G401.6 (cell line): ENCODE data around the gene PLD3.
"Not testable (repeated sequence)": the region's sequence is repeated elsewhere in the genome, so short reads cannot be mapped to it uniquely, and the experiment has no call there.

ENCODE experiments used
- FAIRE-seq: peaks from 2 replicates; lab custom pipeline; 2012; peaks lifted over from hg19 to GRCh38; lab: Jason Lieb, UNC

Gene PLD3

DNA sequence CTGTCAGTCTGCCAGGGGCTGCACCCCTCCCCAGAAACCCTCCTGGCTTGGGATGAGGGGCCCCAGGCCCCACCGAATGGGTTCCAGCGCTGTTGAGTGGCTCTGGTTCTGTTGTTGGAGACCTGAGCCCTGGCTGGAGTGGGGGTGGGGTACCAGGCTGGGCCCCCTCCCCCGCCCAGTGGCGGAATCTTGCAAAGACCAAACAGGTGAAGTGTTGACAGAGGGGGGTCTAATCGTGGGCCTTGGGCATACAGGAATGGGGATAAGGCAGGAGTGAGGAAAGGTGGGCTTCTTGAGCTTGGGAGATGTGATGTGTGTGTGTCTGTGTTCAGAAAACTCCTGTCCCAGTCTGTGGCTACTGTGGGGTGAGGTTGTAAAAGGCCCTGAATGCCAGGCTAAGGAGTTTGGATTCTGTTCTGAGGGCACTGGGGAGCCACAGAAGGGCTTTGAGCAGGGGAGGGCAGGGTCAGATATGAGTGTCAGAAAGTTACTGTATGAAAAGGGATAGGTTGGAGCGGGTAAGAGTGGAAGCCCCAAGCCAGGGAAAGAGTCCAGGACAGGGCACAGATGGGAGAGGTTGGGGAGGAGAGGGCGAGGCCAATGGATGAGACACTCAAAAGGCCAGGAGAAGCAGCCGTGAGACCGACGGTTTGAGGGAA is 41.7 kb downstream of the PLD3 start, which contains the start of gene HIPK4:
HIPK4 (minus strand) TSS at position 98 of the 659 bp plus-strand sequence. CDS start 279 bp downstream, outside the sequence.
- FAIRE-seq = no peak

DNA sequence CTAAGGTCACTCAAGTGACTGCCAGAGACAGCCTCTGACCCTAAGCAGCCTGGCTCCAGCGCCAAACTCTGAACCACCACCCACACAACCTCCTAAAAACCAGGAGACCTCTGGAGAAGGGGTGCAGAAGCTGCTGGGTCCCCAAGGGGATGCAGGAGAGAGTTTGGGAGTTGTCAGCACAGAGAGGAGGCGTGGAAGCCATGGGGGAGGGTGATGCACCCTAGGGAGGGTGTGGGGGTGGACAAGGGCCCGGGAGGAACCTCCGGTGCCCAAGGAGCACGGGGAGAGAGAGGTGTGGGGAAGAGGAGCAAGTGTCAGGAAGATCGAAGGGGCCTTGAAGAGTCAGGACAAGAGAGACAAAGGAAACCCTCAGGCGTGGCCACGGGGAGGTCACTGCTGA is 43.6 kb downstream of the PLD3 start:
- FAIRE-seq = no peak

DNA sequence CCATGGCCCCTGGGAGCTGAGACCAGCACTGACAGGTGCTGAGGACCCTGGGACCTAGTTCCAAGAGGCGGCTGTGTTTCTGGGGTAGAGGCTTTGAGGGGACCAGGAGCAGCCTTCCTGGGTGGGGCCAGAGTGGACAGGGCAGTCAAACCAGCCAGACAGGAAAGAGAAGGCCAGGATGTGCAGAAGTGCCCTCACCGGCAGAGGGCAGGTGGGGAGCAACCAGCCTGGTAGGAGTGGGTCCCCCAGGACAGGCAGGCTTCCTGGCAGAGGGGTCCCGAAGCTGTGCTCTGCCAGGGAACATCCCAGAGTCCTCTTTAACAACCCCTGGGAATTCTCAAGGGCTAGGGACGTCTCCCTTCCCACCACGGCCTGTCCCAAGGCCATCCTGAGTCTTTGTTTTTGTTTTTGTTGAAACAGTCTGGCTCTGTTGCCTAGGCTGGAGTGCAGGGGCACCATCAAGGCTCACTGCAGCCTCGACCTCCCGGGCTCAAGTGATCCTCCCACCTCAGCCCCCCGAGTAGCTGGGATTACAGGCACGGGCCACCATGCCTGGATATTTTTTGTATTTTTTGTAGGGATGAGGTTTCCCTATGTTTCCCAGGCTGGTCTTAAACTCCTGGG is 44.5 kb downstream of the PLD3 start:
- no peak for FAIRE-seq

DNA sequence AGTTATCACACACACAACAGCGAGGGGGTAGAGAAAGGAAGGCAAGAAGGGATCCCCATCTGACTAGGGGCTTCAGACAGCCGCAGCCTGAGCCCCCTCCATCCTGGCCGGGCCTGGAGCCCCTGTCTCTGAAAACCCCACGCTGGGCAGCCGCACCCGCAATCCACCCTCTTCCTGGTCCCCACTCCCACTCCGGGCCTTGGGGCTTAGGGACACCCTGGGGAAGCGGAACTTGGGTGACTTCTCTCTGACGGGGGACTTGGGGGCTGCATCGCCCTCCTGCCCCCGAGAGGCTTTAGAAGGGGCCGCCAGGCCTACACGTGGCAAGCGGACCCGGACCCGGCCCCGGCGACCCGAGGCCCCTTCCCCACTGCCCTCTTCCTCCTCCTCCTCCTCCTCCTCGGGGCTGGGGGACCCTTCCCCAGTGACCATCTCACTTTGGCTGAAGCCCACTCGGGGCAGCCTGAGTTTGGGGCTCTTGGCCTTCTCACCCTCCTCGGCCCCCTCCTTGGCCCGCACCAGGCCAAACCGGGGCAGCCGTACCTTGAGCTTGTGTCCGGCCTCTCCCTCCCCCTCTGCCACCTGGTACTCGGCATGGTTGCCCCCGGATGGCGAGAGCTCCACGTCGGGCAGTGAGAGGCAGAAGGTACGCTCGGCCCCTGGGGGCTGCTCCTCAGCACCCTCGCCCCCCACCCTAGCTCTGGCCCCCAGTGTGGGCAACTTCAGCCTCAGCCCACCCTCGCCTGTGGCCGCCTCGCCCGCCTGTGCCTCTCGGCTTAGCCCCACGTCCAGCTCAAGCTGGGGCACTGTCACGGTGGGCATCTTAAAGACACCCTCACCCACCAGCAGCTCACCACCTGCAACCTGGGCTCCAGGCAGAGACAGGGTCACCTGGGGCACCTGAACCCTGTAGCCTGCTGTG is 45.7 kb downstream of the PLD3 start:
- no peak for FAIRE-seq

DNA sequence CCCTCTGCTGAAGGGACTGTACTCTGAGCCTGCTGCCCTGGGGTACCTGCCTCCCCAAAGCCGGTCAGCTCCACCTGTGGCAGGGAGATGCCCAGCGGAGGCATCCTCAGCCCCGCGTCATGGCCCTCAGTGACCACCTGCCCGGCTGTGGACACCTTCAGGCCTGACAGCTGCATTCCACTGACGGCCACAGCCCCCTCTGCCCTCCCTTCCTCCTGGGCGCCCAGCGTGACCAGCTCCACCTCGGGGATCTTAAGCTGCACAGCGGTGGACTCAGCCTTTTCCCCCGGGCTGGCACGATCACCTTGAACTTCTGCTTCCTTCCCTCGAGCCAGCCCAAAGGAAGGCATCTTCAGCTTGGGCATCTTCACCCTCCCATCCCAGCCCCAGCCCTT is 46.3 kb downstream of the PLD3 start:
- FAIRE-seq = no peak

DNA sequence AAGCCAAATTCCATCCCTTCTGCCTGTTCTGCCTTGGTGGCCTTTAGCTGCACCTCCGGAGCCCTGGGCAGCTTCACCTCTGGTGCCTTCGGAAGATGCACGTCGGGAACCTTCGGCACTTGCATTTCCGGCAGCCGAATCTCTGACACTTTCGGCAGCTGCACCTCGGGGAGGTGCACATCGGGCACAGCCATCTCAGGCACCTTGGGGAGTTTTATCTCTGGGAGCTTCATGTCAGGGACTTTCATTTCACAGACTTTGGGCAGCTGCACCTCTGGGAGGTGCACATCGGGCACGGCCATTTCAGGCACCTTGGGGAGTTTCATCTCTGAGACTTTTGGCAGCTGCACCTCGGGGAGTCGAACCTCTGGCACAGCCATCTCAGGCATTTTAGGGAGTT is 47.5 kb downstream of the PLD3 start:
- FAIRE-seq = no peak

DNA sequence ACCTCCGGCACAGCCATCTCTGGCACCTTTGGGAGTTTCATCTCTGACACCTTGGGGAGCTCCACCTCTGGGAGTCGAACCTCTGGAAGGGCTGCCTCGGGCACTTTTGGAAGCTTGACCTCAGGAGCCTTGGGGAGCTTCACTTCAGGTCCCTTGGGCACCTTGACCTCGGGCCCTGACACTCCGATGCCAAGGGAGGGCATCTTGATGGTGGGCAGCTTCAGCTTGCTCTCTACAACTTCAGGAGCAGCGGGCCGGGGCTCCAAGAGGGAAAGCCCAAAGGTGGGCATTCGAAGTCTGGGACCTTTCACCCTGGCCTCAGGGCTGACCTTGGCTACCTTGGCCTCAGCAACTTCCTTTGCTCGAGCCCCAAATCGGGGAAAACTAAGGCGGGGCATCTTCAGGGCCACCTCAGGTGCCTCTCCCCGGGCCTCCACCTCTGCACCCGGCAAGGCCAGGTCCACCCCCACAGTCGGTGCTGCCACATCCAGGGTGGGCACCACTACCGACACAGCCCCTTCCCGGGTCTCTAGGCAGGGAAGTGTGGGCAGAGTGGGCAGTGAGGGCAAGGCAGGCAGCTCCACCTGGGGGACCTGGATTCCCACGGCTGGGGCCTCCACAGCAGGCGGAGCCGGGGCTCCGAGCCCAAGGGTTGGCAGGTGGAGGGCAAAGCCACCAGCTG is 48.5 kb downstream of the PLD3 start:
- no peak for FAIRE-seq

DNA sequence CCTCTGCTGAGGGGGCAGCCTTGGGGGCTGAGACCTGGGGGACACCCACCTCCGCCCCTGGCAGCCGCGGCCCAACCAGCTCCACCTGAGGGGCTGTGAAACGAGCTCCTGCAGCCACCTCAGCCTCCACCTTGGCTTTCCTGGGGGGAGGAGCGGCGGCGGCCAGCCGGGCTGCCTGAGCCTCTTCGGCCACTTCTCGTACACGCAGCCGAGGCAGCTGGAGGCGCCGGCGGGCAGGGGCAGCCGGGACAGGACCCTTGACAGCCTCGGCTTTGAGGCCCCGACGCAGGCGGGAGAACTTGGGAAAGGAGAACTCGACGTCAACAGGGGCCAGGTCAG is 49.0 kb downstream of the PLD3 start:
- FAIRE-seq = no peak

DNA sequence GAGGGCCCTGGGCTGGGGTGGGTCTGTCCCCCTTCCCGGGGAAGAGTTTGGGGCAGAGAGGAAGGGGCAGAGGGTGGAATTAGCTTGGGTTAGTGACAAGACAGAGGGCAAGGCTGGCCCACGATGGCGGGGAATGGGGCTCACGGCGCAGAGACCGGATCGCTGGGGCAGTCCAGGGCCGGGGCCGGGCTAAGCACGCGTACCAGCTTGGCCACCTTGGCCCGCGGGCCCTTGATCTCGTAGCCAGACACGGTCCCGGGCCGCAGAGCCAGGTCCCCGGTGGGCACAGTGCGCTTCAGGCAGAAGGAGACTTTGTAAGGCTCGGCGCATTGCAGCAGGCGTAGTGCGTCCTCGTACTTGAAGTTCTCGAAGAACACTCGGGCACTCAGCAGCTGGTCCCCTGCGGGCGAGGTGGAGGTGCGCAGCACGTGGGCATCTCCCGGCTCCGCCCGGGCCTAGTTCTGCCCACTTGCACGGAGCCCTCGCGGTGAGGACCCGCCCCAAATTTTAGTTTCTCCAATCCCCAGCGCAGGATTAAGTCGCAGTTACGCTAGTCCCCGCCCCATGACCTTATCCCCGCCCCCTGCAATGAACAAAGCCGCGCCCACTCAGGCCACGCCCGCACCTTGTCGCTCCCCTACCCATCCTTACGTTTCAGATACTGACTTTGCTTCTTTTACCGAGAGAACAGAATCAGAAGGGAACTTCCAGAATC is 50.1 kb downstream of the PLD3 start:
- FAIRE-seq = no peak

DNA sequence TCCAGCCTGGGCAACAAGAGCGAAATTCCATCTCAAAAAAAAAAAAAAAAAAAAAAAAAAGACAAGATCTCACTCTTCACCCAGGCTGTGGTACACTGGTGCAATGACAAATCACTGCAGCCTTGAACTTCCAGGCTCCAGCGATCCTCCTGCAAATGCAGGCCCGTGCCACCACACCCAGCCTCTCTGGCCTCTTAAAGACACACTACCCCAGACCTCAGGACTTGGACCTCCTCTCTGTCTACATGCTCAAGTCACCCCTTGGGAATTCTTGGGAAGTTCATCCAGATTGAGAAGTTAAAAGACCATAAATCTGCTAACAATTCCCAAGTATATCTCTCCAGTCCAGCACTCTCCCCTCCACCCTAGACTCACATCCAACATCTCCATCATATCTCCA is 52.1 kb downstream of the PLD3 start:
- FAIRE-seq = no peak

DNA sequence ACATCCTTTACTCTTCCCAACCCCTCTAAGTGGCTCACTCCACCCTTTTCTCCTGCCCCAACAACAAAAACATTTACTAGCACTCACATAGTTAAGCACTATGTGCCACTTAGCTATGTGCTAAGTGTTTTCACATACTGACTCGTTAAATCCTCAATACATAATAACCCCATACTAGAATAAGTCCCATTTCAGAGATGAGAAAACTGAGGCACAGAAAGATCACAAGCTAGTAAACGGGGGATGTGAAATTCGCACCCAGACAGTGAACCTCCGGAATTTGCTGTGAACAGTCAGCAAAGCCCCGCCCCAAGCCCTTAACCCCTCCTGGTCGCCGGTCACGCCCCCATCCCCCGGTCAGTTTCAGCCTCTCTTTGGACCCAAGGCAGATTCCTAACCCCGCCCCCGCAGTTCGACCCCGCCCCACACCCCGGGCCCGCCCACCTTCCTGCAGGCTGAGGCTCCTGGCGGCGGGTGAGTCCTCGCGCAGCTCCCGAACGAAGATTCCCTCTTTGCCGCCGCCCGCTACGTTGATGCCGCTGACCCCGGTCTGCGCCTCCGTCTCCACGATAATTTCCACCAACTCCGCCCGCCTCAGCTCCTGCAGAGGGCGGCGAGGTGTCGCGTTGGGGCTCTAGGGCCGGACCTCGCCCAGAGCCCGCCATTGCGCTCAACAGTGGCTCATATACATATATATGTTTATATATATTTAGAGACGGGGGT is 54.9 kb downstream of the PLD3 start:
- no peak for FAIRE-seq

DNA sequence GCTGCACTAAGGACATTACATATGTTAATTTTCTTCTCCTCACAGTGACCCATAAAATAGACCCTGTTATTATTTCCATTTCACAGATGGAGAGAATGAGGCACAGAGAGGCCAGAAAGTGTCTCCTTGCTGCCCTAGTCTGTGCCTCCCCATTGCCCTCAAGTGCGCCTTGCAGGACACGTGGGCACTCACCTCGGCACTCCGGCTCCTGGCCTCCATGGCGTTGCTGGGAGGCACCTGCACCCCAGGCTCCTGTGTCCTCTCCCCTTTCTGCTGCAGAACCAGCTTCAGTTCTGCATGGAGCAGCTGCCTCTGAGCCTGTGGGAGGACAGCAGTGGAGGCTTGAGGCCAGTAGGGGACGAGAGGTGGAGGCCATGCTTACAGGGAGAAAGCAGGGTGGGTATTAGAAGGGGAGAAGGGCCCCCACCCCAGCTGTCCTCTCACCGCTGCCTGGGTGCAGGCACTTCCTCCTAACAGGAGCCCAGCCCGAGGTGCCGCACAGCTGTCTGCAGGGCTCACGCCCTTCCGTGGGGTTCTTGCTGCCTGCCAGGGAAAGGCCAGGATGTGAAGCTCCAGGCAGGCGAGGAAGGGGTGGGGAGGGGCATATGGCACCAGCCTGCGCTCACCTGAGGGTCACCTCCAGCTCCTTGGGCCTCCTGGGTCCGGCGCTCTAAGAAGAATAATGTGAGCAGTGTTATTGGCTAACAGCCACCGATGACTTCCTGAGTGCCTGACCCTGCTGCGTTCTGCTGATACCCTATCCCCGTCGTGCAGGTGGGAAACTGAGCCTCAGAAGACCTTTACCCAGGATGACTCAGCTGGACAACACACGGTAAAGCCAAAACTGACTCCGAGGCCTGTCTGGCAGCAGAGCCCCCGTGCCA is 59.5 kb downstream of the PLD3 start:
- no peak for FAIRE-seq

DNA sequence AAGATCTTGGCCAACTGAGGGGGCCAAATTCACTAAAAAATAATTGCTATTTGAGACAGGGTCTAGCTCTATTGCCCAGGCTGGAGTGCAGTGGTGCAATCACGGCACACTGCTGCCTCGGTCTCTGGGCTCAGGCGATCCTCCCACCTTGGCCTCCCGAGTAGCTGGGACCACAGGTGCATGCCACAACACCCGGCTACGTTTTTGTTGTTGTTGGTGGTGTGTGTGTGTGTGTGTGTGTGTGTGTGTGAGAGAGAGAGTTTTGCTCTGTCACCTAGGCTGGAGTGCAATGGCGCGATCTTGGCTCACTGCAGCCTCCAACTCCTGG is 60.1 kb downstream of the PLD3 start:
- not testable (repeated sequence) for FAIRE-seq

DNA sequence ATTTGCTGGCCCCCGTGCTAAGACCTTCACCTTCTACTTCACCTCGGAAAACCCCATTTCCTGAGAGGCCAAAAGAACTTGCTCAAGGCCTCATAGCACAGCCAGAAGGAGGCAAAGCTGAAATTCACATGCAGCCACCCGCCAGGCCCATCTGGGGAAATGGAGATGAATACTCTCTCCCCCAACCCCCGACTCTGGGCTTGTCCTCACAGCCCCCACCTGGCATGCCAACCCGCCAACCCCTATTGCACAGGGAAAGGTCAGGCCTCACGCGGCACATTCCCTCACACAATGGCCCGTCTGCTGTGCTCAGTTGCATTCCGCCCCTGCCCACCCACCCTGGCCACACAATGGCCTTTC is 61.5 kb downstream of the PLD3 start:
- FAIRE-seq = no peak

DNA sequence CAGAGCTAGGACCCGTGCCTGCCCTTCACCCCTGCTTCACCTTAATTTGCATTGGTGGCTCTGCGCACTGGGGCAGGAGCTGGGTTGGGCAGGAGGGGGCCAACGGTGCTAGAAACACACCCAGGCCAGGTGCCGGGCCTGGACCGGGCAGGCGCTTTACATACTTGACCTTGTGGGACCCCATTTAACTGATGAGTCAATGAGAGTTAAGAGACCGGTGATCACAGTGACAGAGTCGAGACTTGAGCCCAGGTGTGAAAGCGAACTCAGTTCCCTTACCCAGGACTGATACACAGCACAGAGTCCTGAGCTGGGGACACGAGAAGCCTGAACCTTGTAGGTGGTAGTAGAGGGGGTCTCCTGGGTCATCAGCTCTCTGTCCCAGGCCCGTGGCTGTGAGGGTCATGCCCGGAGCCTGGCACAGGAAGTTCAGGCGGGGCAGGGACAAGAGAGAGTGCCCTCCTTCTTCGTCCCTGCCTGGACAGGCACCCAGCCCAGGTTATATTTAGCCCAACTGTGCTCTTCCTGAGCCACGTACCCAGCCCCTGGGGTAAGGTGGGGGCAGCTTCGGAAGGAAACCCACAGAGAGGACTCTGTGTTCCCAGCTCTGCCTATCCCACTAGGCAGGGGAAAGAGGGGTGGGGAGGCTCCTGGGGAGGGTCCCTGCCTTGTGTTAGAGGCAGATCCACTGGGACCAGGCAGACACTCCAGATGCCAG is 62.8 kb downstream of the PLD3 start:
- FAIRE-seq = no peak

DNA sequence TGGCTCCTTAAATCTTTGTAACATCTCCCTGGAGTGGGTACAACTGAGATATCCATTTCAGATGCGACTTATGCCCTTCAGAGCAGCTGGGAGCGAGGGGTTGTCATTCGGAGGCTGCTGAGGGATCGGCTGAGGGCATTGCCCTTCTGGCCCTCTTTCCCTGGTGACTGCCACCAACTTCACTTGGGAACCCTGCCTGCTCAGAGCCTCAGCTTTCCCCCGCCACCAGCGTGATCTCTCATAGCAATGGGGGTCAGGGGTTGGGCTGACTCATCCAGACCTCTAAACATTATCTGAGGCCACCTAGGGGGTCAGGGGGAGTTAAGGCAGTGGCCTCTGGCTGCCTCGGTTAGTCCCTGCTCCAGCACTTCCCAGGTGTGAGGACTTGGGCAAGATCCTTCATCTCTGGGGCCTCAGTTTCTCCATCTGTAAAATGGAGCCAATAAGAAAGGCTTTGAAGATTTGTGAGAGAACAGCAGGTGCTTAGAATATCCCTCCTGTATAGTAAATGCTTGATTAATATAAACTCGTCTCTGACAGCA is 63.5 kb downstream of the PLD3 start:
- FAIRE-seq = no peak

DNA sequence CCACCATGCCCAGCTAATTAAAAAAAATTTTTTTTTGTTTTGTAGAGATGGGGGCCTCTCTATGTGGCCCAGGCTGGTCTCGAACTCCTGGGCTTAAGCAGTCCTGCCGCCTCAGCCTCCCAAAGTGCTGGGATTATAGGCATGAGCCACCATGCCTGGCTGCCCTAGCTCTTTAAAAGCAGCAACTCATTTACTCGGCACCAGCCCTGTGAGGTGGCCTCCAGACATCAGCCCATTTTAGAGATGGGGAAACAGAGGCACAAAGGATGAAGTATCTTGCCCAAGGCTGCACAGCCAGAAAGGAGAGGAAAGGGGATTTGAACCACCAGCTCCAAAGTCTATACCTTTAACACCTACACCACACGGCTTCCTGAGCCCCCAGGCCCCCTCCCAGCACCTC is 64.4 kb downstream of the PLD3 start:
- FAIRE-seq = no peak

DNA sequence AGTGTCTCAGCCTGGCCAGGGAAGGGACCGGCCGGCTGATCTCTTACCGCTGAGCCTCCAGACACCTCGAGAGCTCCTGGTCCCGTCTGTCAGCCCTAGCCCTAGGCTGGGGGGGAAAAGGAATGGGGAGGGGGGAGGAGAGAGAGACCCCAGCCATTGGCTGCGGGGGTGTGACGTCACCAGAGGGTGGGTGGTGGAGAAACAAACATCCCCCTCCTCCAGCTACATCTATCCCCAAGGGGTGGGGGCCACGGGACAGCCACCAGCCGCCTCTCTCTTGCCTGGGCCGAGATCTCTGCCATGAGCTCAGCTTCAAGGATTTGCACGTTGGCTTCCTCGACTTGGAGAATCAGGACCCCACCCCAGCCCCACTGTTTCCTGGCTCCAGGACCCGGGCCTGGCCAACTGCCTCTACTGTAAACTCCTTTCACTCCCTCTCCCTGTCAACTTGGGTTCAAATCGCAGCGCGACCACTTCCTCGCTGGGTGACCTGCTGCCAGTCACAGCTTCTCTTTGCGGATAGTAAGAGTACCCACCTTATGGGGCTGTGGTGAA is 64.9 kb downstream of the PLD3 start, which contains the start of gene PRX:
PRX (minus strand) TSS at position 88 of the 555 bp plus-strand sequence. CDS start 5,446 bp downstream, outside the sequence.
- no peak for FAIRE-seq
